Measurements from ENCODE around the gene JOSD2. TPM values are rescaled to one million over a fixed set of nuclear protein-coding genes. Genes with fewer than 3 reads are reported as not detected.
A peak's percentile ranks its signal among the peaks of the same experiment; 100 is the strongest.

JOSD2 gene
- total and polyA plus RNA-seq, 9 of the 15 experiments (the other 6 are each of a cell fraction or from before 2014, with no cell fraction given), result 0.06 to 14.4 (median 3.1) TPM

- no peaks in the 10 kb centered on the region for H3K36me3 ChIP-seq (ENCODE audit: control insufficient read depth, insufficient read depth, low read length)
- H3K79me2 ChIP-seq (ENCODE audit: control insufficient read depth, insufficient read depth, low read length), result no peaks in the 10 kb centered on the region; the same call in 2 of the 3 replicates
- BruUV-seq (replicated peaks), result no TSS peak
- no peaks in the 10 kb centered on the region for H3K27me3 ChIP-seq (ENCODE audit: control insufficient read depth in 2 of 2, insufficient read depth in 2 of 2, low read length in 2 of 2)
- peaks cover 5 to 46% of the 10 kb centered on the region in 2 experiments; a peak in 4 of 5 replicates for H3K4me1 ChIP-seq (replicated peaks in 1 of 2; ENCODE audit: control insufficient read depth in 2 of 2, insufficient read depth in 2 of 2, low read length in 2 of 2)
- no peak overlapping the region for H3K27ac ChIP-seq (ENCODE audit: extremely low read depth, low read depth, low read length)
- TF ChIP-seq ZNF224 (CRISPR knock-in tag; IDR thresholded peaks at IDR 0.05), result no peak
- no peak for TF ChIP-seq NR2C2 (CRISPR knock-in tag; IDR thresholded peaks at IDR 0.05)
- no peak for TF ChIP-seq NR2C2 (tag; IDR thresholded peaks at IDR 0.05)
- no peak for TF ChIP-seq RBM15 (IDR thresholded peaks at IDR 0.05; ENCODE audit: insufficient read depth, low read length)
- 0 out of 2 replicates have a peak, but pooled peaks have one; percentile 26 for TF ChIP-seq RBFOX2 (IDR thresholded peaks at IDR 0.05; ENCODE audit: low read depth, low read length)
- TF ChIP-seq LARP7 (IDR thresholded peaks at IDR 0.05), result no peak
- TF ChIP-seq POLR2G (IDR thresholded peaks at IDR 0.05; ENCODE audit: low read depth, low read length), result peak; percentile 35; the same call in 1 of the 2 replicates
- no peak for TF ChIP-seq ZBTB8A (IDR thresholded peaks at IDR 0.05; ENCODE audit: partially characterized antibody)
- TF ChIP-seq ZNF76 (CRISPR knock-in tag; IDR thresholded peaks at IDR 0.05; ENCODE audit: borderline replicate concordance), result no peak
- TF ChIP-seq HNRNPL (IDR thresholded peaks at IDR 0.05; ENCODE audit: low read depth, low read length), result no peak
- no peak for TF ChIP-seq FOXK2 (conservative IDR thresholded peaks at IDR 0.05 in 1 of 2, IDR thresholded peaks at IDR 0.05 in 1 of 2; ENCODE audit: low read depth in 2 of 2)
- TF ChIP-seq SMAD1 (IDR thresholded peaks at IDR 0.05; ENCODE audit: low read depth, low read length, partially characterized antibody), result no peak
- in situ Hi-C loops (cut with MboI), result no loop called here
- 83% methylated on average over 19 of the region's 30 CpGs for WGBS (ENCODE audit: insufficient coverage, low coverage, missing lambda C conversion rate)
- no peak overlapping the region for H3K4me3 ChIP-seq
- FAIRE-seq, result no peak
- H3K9me1 ChIP-seq (ENCODE audit: control insufficient read depth, insufficient read depth, low read length), result peaks cover 4% of the 10 kb centered on the region
- ChIA-PET CTCF (ENCODE audit: low intra/inter-chr PET ratio) (no interaction called here), POLR2A (interaction anchor here (0.6 kb wide), 1 partner anchor 23 kb away, joined by 3 read pairs; no protein-coding TSS in a partner anchor)
- H3K9ac ChIP-seq (ENCODE audit: insufficient read depth in 1 of 2, low read depth in 2 of 2, low read length in 2 of 2), result peak overlapping the region in 1 of 2 experiments; percentile 68; a peak in 2 of 4 replicates
- no peak overlapping the region for H2AFZ ChIP-seq (ENCODE audit: low read depth, low read length)
- ATAC-seq, result 0 out of 3 replicates have a peak, but pooled peaks have one; percentile 14
- intact Hi-C loops (cut with micrococcal nuclease), result no loop called here
- DNase-seq (ENCODE audit: extremely low read depth in 1 of 4, low spot score in 3 of 4), result no peak
- no peak overlapping the region for H3K4me2 ChIP-seq (ENCODE audit: insufficient read depth, low read length)
- no peaks in the 10 kb centered on the region for H4K20me1 ChIP-seq (replicated peaks; ENCODE audit: control insufficient read depth, insufficient read depth, low read length)
- no peaks in the 10 kb centered on the region for H3K9me3 ChIP-seq (replicated peaks; ENCODE audit: control insufficient read depth, insufficient read depth, low read depth, low read length)
These were observed 5.0 kb downstream of the JOSD2 start for GRCh38 chr19:50505856-50506611.
